22Rv1 (cell line): ENCODE results near the gene LNX2.

Experiments used
- ZFX ChIP-seq: fragments of 450-650 bp; IDR thresholded peaks from 2 replicates; pipeline ENCODE4 v1.6.1; 2017; ENCODE audit warnings: antibody characterized with exemption, borderline replicate concordance
- TF ChIP-seq, protein P1 (sequence below): fragments of 450-650 bp; IDR thresholded peaks from 2 replicates; pipeline ENCODE4 v1.5.1; 2017; ENCODE audit warnings: mild to moderate bottlenecking

DNA sequence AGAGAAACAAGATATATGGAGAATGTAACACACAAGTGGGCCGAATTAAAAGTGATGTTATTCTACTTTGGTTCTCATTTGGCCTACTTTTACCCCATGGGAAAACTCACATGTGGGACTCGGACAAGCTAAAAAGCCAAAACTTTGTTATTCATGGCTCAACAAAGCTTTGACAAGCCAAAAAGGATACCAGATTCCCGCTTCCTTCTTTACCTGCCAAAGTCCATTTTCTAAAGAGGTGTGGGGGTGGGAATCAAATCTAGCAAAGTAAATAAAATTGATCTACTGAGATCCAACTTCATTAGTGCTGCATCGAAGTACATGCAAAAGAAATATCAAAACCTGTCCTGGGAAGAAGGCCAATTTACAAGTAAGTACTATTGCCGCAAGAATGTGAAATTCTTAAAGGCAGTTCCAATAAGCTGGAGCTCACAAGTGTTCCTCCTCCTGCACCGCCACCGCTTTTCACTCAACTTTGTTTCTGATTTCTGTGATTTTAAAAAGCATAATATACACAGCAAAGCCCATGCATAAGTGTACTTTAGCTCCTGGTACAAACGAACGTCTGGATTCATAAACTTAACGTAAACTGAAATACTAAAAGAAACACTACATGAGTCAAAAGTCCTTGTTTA lies 1.1 kb downstream of the LNX2 start:
- TF ChIP-seq, protein P1, sequence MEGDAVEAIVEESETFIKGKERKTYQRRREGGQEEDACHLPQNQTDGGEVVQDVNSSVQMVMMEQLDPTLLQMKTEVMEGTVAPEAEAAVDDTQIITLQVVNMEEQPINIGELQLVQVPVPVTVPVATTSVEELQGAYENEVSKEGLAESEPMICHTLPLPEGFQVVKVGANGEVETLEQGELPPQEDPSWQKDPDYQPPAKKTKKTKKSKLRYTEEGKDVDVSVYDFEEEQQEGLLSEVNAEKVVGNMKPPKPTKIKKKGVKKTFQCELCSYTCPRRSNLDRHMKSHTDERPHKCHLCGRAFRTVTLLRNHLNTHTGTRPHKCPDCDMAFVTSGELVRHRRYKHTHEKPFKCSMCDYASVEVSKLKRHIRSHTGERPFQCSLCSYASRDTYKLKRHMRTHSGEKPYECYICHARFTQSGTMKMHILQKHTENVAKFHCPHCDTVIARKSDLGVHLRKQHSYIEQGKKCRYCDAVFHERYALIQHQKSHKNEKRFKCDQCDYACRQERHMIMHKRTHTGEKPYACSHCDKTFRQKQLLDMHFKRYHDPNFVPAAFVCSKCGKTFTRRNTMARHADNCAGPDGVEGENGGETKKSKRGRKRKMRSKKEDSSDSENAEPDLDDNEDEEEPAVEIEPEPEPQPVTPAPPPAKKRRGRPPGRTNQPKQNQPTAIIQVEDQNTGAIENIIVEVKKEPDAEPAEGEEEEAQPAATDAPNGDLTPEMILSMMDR: no peak
- TF ChIP-seq ZFX: no peak
